HG02571 (cell line): ENCODE data around the gene MN1.

Source experiments
- ATAC-seq: cut with Tn5 transposase; IDR thresholded peaks from one replicate; pipeline ENCODE4 v1.9.1; 2021; ENCODE audit warnings: mild to moderate bottlenecking, moderate library complexity; ENCODE audit not compliant: unreplicated experiment

Gene MN1

GRCh38 chr22:27786291-27786932 lies 15.1 kb downstream of the MN1 start:
- ATAC-seq = no peak

- no peak for ATAC-seq
These were observed 15.7 kb downstream of the MN1 start for GRCh38 chr22:27785831-27786230.

- ATAC-seq = no peak
These were observed 17.5 kb downstream of the MN1 start for GRCh38 chr22:27784120-27784475.

GRCh38 chr22:27783436-27784119 lies 18.0 kb downstream of the MN1 start:
- ATAC-seq = no peak

GRCh38 chr22:27782088-27782487 lies 19.5 kb downstream of the MN1 start:
- ATAC-seq = no peak

GRCh38 chr22:27780161-27780575 lies 21.4 kb downstream of the MN1 start:
- no peak for ATAC-seq

- no peak for ATAC-seq
These were observed 21.9 kb downstream of the MN1 start for GRCh38 chr22:27779643-27780042.

- ATAC-seq = no peak
These were observed 23.1 kb downstream of the MN1 start for GRCh38 chr22:27778294-27779090.

- ATAC-seq = no peak
These were observed 24.4 kb downstream of the MN1 start for GRCh38 chr22:27777128-27777527.

GRCh38 chr22:27776650-27776958 lies 25.0 kb downstream of the MN1 start:
- no peak for ATAC-seq

GRCh38 chr22:27775758-27776649 lies 25.6 kb downstream of the MN1 start:
- no peak for ATAC-seq

GRCh38 chr22:27775087-27775698 lies 26.4 kb downstream of the MN1 start:
- no peak for ATAC-seq

GRCh38 chr22:27774200-27774599 lies 27.4 kb downstream of the MN1 start:
- no peak for ATAC-seq

- no peak for ATAC-seq
These were observed 28.5 kb downstream of the MN1 start for GRCh38 chr22:27772984-27773498.

GRCh38 chr22:27772081-27772983 lies 29.2 kb downstream of the MN1 start:
- no peak for ATAC-seq

- no peak for ATAC-seq
These were observed 29.9 kb downstream of the MN1 start for GRCh38 chr22:27771637-27772036.

GRCh38 chr22:27769012-27769411 lies 32.5 kb downstream of the MN1 start:
- ATAC-seq = no peak

- no peak for ATAC-seq
These were observed 33.4 kb downstream of the MN1 start for GRCh38 chr22:27768027-27768653.

GRCh38 chr22:27766679-27767078 lies 34.9 kb downstream of the MN1 start:
- ATAC-seq = no peak
